GM20431 (cell line): ENCODE results near the gene TRPV4.
"Not testable (repeated sequence)": the region's sequence is repeated elsewhere in the genome, so short reads cannot be mapped to it uniquely, and the experiment has no call there.

Experiments used
- in situ Hi-C: fragments of 300-500 bp; cut with MseI, MboI; formaldehyde crosslinking; loops from one replicate; pipeline ENCODE4 v1.15.0; 2020; ENCODE audit warnings: low sequenced_read_pairs; ENCODE audit not compliant: unreplicated experiment

TRPV4 gene

DNA sequence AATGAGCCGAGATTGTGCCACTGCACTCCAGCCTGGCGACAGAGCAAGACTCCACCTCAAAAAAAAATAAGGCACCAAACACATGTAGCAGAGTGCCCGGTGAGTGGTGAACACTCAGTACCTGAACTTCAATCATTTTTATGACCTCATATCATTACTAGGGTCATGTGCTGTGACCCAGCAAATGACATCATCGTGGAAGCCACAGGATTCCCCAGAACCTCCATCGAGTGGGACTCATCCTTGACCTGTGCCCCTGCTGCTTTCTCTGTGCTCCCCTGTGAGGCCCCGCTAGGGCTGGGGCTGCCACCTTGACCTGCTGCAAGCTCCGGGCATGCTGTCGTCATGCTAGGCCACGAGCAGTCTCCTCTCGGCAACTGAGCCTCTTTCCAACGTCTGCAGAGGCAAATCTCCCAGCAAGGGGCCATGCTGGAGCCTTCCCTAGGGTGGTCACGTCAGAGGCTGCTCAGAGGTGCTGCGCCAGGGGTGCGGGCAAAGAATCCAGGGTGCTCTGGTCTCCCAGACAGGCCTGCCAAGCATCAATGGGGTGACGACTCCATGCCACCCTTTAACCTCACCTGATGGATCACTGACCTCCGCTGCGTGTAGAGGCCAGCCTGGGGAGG, 28.6 kb upstream of the TRPV4 start:
- in situ Hi-C loops: no loop called here

DNA sequence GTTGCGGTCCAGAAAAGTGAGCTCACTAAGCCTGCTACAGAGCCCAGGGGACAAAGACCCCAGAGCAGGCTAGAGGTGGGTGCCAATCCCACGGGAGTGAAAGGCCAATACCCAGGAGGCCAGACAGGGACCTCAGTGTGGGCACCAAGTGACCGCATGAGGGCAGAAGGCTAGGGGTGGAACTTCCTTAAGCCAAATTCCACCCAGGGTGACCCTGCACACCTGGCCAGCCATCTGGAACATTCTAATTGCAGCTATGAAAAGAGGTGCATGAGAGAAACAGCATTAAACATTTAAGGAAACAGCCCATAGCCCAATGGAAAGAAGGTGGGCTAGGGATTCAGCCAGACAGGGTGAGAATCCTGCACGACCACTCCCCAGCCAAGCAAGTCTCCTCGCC, 27.8 kb upstream of the TRPV4 start:
- in situ Hi-C loops: no loop called here

DNA sequence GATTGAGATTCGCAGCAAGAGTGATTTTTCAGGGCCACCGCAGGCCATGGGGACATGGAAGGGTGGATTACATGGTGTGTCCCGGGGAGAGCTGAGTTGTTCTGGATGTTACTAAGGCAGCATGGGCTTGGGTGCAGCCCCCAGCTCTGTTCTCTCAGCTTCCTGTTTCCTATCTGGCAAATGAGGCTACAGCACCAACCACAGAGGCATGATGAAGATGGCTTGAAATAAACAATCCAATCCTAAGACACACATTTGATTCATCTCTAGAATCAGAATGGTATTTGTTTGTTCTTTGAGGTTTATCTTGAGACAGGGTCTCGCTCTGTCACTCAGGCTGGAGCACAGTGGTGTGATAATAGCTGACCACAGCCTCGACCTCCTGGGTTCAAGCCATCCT, 25.6 kb upstream of the TRPV4 start:
- in situ Hi-C loops: no loop called here

DNA sequence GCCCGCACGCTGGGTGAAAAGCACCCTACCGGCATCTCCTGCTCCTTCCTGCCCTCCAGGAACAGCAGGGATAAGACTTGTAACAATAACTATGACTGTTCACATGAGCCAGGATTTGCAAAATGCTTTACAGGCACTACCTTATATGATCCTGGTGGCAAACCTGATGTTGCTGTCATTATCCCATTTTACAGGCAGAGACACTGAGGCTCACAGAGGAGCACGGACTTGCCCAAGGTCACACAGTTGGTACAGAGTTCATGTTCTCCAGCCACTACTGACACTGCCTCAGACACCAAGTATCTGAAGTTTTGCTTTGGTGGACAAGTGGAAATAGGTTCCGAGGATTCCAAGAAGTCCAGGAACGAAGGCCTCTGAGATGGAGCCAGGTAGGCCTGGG, 24.5 kb upstream of the TRPV4 start:
- in situ Hi-C loops: no loop called here

DNA sequence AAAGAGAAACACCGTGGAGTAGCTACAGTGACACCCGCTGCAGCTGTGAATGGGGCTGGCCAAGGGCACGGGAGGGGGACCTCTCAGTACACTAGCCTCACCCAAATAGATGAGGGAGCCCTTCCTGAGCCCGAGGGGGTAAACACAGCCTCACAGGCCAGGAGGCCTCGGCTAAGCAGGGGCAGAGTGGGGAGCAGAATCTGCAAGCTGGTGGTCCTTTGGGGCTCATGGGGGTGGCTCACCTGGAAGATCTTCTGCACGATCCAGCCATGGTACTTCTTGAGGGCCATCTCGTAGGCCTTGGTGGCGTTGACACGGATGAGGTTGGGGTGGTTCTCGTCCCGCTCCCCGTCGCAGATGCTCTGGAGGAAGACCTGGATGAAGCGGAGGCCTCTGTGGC, 22.2 kb upstream of the TRPV4 start:
- in situ Hi-C loops: no loop called here

DNA sequence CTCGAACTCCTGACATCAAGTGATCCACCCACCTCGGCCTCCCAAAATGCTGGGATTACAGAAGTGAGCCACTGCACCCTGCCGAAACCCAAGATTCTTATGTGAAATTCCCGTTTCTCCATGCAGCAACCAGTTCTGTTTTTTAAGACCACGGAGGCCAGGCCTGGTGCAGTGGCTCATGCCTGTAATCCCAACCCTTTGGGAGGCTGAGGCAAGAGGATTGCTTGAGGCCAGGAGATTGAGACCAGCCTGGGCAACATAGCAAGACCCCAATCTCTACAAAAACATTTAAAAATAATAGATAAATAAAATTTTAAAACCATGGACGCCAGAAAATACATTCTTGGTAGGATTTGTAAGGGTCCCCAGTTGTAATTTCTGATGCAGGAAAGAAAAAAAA, 17.3 kb upstream of the TRPV4 start:
- in situ Hi-C loops: not testable (repeated sequence)

DNA sequence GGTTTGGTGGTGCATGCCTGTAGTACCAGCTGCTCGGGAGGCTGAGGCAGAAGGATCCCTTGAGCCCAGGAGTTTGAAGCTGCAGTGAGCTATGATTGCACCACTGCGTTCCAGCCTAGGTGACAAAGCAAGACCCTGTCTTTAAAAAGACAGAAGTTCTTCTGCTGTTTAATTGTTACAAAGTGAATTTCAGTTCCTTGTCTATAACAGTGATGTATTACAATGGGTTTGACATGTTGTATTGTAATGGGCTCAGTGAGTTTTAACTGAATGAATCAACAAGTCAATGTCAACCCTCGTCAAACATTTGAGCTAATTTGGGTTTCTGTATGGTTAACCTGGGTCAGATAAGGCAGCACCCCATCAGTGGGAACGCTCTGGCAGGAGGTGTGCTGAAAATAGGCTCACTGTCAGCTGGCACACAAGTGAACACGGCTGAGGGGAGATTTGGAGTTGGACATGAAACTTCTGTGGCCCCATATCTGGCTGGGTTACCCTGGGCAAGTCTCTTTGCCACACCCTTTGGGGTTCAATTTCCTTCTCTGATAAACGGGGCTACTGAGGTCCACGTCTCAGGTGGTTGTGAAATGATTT, 14.0 kb upstream of the TRPV4 start:
- in situ Hi-C loops: no loop called here

DNA sequence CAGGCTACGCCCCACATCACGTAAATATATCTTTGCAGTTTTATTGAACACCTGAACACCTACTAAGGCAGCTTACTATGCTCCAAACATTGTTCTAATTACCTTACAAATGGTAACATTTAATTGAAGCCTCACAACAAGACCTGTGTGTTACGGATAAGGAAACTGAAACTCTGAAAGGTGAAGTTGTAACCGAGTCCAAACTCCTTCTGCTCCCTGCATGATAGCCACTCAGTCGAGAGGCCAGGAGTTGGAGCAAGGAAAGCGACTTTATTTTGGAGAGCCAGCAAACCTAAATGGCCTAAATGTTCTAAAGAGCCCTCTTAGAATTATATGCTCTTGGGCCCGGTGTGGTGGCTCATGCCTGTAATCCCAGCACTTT, 12.6 kb upstream of the TRPV4 start:
- in situ Hi-C loops: no loop called here

DNA sequence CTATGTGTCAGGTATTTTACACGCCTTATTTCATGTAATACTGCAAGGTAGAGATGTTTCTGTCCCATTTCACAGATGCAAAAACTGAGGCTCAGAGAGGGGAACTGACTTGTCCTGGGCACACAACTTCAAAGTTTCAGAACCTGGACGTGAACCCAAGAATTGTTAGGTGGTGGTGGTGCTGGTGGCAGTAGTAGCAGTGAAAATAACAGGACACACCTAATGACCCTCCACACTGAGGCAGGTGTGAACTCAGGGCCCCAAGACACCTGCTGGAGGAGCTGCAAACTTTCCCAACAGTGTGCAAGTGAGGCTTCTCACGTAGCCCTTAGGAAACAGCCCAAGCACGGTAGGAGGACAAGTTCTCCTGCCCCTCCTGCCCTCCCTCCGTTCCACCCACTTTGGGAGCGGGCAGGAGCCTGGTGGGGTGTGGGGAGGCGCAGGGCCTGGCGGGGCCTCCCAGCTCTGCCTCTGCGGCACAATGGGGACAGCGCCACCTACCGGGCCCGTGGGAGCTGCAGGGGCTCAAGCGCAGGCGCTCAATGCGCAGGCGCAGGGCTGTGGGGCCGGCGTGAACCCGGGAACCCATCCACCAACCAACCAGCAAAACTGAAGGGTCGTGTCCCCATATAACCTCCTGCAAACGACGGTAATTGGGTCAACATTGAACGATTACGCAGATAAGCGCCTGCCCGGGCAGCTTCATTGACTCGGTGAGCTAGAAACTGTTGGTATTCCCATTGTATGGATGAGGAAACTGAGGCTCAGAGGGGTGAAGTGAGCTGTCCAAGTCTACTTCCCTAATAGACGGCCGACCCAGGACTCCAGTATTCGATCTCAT, 12.0 kb upstream of the TRPV4 start:
- in situ Hi-C loops: no loop called here

DNA sequence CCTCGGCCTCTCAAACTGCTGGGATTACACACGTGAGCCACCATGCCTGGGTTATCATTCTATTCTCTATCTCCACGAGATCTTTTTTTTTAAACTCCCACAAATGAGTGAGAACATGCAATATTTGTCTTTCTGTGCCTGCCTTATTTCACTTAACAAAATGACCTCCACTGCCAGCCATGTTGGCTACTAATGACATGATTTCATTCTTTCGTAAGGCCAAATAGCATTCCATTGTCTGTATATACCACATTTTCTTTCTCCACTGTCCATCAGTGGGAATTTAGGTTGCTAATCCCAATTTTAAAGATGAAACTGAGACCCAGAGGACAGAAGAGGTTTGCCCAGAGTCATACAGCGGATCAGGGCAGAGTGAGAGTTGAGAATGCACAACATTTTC, 10.9 kb upstream of the TRPV4 start:
- in situ Hi-C loops: no loop called here

DNA sequence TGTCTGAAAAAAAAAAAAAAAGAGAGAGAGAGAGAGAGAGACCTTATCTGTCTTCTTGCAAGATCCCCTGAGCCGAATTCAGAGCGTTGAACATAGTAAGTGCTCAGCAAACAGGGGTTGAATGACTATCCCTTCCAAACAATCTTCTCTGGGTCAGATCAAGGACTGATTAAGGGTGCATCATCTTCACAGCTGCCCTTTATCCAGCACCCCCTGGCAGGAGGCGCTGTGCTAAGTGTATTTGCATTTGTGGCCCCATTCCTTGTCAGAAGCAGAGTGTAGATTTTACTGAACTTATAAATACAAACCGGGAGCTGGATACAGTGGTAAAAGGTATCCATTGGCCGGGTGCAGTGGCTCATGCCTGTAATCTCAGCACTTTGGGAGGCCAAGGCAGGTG, 8.8 kb upstream of the TRPV4 start:
- in situ Hi-C loops: no loop called here

DNA sequence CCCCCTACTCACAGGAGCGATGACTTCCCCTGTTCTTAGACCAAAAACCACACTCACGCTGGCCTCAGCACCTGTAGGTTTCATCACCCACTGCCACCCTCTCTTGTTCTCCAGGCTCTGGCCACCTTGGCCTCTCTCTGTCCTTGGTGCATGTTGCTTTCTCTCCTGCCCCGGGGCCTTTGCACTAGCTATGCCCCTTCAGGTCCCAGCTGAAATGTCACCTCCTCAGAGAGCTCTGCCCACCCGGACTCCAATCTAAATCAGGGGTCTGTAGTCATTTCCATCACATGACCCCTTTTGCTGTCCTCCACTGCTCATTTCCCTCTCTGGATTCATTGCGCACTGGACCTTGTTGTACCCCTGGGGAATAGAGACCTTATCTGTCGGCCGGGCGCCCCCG, 8.2 kb upstream of the TRPV4 start:
- in situ Hi-C loops: no loop called here

DNA sequence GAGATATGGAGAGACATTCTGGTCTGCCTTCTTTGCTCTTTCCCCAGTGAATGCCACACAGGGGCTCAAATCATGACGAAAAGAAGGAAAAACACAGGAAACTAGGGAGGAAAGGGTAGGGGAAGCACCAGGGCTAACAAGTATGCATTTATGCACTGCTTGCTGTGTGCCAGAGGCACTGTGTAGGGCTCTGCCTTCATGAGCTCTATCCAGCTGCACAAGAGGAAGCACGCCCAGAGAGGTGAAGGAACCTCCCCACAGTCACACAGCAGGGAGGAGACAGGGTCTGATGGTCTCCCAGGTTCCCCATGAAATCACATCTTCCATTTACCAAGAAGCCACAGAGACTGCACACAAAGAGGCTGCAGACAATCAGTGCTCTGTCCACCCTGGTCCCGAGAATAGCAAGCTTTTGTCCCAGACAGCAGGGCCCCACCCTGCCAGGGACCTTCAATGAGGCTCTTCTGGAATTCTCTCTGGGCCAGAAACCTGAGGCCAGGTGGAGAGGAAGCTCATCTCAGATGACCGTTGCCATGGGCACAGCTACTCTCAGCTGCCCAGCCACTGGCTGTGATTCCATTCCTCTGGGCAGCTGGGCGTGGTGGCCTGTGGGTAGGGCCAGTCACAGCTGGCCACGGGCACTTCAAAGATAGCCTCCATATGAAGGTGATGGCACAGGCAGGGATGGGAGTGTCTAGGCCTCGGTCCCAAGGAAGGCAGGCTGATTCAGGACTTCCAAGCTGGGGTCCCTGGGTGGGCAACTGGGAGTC, 7.3 kb upstream of the TRPV4 start:
- in situ Hi-C loops: no loop called here

DNA sequence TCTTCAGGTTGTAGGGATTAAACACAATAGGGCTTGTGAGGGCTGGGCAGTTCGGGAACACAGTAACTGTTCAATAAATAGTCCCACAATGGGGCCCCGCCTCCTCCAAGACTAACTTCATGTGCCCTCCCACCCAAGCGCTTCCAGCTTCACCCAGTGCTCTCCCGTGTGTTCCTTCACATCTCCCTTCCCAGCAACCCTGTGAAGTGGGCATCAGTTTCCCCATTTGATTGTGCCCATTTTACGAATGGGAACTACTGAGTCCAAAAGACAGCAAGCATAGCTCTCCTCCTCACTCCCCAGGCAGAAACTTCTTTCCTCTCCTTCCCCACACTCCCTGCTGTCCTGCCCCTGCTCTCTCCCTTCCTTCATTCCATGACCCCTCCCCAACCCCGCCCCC, 6.2 kb upstream of the TRPV4 start:
- in situ Hi-C loops: no loop called here

DNA sequence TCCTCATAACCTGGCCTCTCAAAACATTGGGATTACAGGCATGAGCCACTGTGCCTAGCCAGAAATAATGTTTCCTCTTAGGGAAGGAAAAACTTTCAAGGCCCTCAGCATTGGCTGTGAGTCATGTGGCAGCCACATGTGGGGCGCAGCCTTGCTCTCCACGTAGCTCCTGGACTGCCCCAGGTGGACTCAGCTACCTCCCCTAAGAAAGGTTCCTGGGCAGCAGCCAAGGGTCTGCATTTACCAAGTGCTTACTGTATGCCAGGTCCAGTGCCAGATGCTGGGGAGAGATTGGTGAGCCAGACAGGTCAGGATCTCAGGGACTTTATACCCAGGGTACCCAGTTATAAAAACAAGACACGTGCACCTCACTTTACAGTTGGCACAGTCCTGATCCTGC, 3.7 kb upstream of the TRPV4 start:
- in situ Hi-C loops: no loop called here

DNA sequence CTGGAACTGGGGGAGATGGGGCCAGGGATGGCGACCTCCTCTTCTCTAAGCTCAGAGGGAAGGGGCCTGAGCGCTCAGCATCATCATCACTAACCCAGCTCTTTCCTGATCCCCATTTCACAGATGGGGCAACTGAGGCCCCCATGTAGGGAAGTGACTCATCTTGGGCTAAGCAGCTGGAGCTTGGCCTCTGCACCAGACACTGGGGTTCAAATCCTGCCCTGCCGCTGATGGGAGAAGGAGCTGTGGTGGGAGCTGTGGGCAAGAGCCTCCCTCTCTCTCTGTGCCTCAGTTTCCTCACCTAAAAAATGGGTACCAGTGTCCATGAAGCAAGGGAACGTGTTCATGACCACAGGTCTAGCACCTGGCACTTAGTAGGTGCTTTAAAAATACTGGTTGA, 2.6 kb upstream of the TRPV4 start:
- in situ Hi-C loops: no loop called here

DNA sequence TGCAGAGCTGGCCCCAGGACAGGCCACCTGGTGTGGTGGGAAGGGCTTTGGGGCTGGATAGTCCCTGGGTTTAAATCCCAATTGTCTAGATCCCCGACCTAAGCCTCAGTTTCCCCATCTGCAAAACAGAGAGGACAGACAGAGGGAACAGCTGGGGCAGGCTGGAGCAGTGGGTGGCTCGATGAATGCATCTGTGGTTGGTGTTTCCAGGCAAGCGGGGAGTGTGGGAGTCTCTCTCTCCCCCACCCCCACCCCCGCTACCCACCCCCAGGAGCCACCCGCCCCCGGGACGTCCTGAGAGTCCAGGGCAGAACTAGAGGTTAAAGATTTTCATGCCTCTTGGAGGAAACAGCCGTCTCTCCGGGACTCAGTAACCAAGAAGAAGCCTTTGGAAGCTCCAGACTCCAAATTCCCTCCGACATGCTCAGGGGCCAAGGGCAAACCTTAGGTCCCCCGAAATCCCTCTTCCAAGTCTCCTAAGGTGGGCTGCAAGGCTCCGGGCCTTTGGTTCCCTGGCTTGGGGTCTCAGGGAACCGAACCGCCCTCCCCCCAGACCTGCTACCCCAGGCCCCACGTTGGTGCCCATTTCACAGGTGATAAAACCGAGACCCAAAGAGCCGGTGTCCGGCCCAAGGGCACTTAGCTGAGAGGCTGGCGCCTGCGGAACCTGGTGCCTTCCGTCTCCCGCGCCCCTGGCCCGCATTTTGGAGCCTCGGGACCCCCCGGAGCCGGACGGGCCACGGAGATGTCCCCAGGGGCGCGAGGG, 474 bp downstream of the TRPV4 start:
- in situ Hi-C loops: no loop called here

DNA sequence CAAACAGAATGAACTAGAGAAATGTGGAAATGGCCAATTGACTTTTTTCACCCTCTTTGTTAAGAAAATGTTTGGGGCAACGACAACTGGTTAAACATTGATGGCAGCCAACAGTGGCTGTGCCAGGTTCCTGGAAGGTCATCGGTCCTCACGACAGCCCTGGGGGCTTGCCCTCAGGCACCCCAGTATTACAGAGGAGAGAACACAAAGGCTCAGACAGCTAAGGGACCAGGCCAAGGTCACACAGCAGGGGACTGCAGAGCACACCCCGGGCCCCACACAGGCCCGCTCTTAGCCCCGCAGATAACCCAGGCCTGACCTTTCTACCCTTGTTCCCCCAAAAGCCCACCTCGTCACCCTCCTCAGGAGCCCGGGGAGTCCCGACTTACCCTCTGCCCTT, 1.3 kb downstream of the TRPV4 start:
- in situ Hi-C loops: no loop called here

DNA sequence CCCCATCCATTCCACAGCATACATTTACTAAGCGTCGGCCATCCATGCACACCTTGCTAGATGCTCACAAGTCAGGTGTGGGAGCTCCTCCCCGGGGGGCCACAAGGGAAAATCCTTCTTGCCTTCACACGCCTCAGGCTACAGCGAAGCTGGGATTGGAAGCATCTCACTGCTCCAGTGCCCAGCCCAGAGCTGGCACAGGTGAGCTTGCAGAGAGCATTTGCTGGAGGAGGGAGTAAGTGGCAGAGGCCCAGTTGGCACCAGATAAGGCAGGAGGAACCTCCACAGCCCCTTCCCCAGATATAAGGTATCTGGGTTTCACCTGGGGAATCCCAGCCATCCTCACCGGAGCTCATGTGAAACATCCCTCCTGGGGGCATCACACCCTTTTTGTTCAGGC, 1.8 kb downstream of the TRPV4 start:
- in situ Hi-C loops: no loop called here

DNA sequence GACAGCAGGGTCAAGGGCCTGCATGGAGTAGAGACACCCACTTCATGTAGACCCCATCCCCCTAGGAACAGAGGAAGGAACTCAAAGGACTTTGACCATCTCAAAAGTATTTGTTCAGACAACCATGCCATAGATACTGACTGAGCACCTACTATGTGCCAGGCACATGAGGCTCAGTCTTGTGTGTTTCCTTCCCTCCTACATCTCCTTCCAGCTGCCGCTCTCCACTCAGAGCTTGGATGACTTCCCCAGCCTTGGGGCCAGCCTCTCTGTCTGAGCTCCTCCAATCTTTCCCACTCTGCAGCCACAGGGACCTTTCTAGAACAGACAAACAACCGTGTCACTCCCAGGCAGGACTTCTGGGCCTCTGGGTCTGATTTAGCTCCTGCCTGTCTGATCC, 2.5 kb downstream of the TRPV4 start:
- in situ Hi-C loops: no loop called here
